SK-N-SH treated with all-trans-retinoic acid at 6 μM for 48 hours (cell line): Measurements from ENCODE around the gene MYH9.

ENCODE experiments used
- ATAC-seq: fragments of 200-7000 bp; cut with Tn5 transposase; 3 replicates; pipeline ENCODE4 v1.9.1; 2020; ENCODE audit warnings: mild to moderate bottlenecking, moderate library complexity
- ARNTL ChIP-seq: fragments of 450-650 bp; formaldehyde crosslinking; IDR thresholded peaks from 2 replicates; pipeline ENCODE4 v1.5.0; 2020; ENCODE audit warnings: low read depth, mild to moderate bottlenecking, moderate library complexity, borderline replicate concordance
- BACH2 ChIP-seq: fragments of 250-450 bp; sonication (Bioruptor Pico); IDR thresholded peaks from 2 replicates; pipeline ENCODE4 v1.9.0; 2021; ENCODE audit warnings: mild to moderate bottlenecking, borderline replicate concordance
- CREB5 ChIP-seq: fragments of 250-450 bp; sonication (Bioruptor Pico); IDR thresholded peaks from 2 replicates; pipeline ENCODE4 v1.5.1; 2020; ENCODE audit warnings: low read depth, mild to moderate bottlenecking, moderate library complexity
- CSRNP3 ChIP-seq: fragments of 250-450 bp; sonication (Bioruptor Pico); IDR thresholded peaks from 2 replicates; pipeline ENCODE4 v1.5.1; 2021; ENCODE audit warnings: mild to moderate bottlenecking, moderate library complexity
- ISL1 ChIP-seq: fragments of 250-450 bp; sonication (Bioruptor Pico); IDR thresholded peaks from 2 replicates; pipeline ENCODE4 v2.1.2; 2022; ENCODE audit warnings: mild to moderate bottlenecking, moderate library complexity
- OSR1 ChIP-seq: fragments of 250-450 bp; sonication (Bioruptor Pico); IDR thresholded peaks from 2 replicates; pipeline ENCODE4 v1.8.0; 2022; ENCODE audit warnings: moderate library complexity, mild to moderate bottlenecking, inconsistent platforms
- PATZ1 ChIP-seq: fragments of 250-450 bp; sonication (Bioruptor Pico); IDR thresholded peaks from 2 replicates; pipeline ENCODE4 v1.8.0; 2020; ENCODE audit warnings: mild to moderate bottlenecking, moderate library complexity, borderline replicate concordance
- RARB ChIP-seq: fragments of 250-450 bp; sonication (Bioruptor Pico); IDR thresholded peaks from 2 replicates; pipeline ENCODE4 v1.8.0; 2021; ENCODE audit warnings: mild to moderate bottlenecking, moderate library complexity
- TCF4 ChIP-seq: fragments of 250-450 bp; sonication (Bioruptor Pico); IDR thresholded peaks from 2 replicates; pipeline ENCODE4 v1.8.0; 2021; ENCODE audit warnings: mild to moderate bottlenecking, moderate library complexity, borderline replicate concordance
- TSHZ2 ChIP-seq: fragments of 250-450 bp; sonication (Bioruptor Pico); IDR thresholded peaks from 2 replicates; pipeline ENCODE4 v1.5.0; 2020; ENCODE audit warnings: mild to moderate bottlenecking, moderate library complexity
- ZC3H10 ChIP-seq: fragments of 250-450 bp; sonication (Bioruptor Pico); IDR thresholded peaks from 2 replicates; pipeline ENCODE4 v1.5.1; 2021; ENCODE audit warnings: mild to moderate bottlenecking, moderate library complexity
- ZFP30 ChIP-seq: fragments of 450-650 bp; formaldehyde crosslinking; IDR thresholded peaks from 2 replicates; pipeline ENCODE4 v1.5.0; 2022; ENCODE audit warnings: mild to moderate bottlenecking, moderate library complexity
- ZNF8 ChIP-seq: fragments of 450-650 bp; formaldehyde crosslinking; IDR thresholded peaks from 2 replicates; pipeline ENCODE4 v1.5.0; 2020; ENCODE audit warnings: mild to moderate bottlenecking, moderate library complexity
- TF ChIP-seq, protein P1 (sequence below): fragments of 250-450 bp; sonication (Bioruptor Pico); IDR thresholded peaks from 2 replicates; pipeline ENCODE4 v1.8.0; 2021; ENCODE audit warnings: low read depth, mild to moderate bottlenecking, moderate library complexity, borderline replicate concordance

The MYH9 gene

DNA sequence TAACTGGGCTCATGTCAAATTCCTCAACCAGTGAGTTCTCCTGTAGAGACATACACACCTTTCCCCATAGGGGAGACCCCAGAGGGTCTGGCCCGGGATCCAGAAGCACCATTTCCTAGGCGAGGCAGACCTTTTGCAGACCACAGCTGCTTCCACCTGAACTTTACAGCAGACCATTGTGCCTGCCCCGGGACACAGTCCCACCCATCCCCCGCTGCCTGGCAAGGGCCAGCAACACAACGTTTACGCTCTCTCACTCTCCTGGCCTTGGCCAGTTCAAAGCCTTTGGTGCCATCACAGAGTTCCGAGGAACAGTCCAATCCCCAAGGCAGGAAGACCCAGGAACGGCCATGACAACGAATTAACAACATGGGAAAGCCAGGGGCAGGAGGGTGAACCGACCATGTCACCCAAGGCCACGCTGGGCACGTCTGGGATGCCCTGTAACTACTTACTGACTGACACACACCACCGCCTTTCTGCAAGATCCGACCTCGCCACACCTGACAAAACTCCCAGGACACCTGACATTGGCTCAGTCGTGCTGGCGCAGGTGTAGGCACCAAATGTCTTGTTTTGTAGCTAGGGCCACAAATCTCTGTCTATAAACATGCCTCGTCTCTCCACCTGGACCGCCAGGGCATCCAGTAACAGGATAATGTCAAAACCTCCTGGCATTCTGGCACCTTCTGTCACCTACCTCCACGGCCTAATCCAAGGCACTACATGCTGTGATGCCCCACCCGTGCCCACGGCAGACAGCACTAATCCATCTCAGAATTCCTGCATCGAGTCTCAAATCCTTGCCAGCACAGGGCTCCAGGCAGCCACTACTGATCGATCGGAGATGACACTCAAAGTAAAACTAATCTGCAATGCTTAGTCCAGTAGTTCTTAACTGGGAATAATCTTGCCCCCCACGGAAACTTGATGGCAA is 51.3 kb downstream of the MYH9 start:
- TF ChIP-seq PATZ1 (CRISPR knock-in tag) (no peak), CSRNP3 (CRISPR knock-in tag) (no peak), TCF4 (CRISPR knock-in tag) (no peak), TSHZ2 (CRISPR knock-in tag) (no peak)
- ATAC-seq: no peak

- ATAC-seq: peak; percentile 0; the same call in 1 of the 3 replicates
- TF ChIP-seq ZNF8 (CRISPR knock-in tag) (no peak), ISL1 (CRISPR knock-in tag) (no peak), OSR1 (CRISPR knock-in tag) (0 out of 2 replicates have a peak, but pooled peaks have one; percentile 11), ZC3H10 (CRISPR knock-in tag) (no peak), RARB (no peak), TSHZ2 (CRISPR knock-in tag) (no peak), TCF4 (CRISPR knock-in tag) (no peak)
- TF ChIP-seq, protein P1, sequence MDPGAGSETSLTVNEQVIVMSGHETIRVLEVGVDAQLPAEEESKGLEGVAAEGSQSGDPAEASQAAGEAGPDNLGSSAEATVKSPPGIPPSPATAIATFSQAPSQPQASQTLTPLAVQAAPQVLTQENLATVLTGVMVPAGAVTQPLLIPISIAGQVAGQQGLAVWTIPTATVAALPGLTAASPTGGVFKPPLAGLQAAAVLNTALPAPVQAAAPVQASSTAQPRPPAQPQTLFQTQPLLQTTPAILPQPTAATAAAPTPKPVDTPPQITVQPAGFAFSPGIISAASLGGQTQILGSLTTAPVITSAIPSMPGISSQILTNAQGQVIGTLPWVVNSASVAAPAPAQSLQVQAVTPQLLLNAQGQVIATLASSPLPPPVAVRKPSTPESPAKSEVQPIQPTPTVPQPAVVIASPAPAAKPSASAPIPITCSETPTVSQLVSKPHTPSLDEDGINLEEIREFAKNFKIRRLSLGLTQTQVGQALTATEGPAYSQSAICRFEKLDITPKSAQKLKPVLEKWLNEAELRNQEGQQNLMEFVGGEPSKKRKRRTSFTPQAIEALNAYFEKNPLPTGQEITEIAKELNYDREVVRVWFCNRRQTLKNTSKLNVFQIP (CRISPR knock-in tag): no peak
Measured at GRCh38 chr22:36335621-36336020, 52.1 kb downstream of the MYH9 start.

DNA sequence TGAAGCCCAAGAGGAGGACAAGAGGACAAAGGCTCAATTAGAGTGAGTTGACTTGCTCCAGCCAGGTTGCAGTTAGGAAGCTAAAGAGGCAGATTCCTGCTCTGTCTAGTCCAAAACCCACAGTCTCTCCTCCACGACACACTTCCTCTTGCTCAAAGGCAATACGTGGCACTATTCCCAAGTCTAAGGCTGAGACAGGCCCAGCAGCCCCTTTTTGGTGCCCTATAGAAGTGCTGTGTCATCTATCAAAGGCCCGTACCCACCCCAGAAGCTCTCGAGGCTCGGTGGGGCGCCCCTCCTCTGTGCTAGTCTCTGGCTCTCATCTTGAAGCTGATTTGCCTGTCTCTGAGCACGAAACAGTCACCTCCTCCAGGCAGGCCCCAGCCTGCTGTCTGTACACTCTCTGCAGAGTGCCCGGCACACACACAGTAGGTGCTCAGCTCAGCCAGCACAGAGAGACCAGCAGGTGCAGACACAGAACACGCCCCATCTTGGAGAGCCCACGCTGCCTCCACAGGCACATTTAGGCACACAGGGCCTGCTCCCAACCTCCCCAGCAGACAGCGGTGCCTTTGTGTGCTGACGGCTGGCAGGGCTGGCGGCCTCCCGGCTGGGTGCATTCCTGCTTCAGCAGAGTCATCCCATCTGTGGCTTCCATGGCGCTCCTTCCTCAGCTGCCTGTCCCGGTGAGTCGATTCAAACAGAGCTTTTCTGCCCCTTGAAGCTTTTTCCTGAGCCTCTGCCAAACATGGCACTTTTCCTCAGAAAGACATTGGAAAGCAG is 52.8 kb downstream of the MYH9 start:
- no peak for TF ChIP-seq ARNTL
- TF ChIP-seq ZNF8 (CRISPR knock-in tag): no peak
- ATAC-seq: peak; percentile 50

- ATAC-seq: no peak
- TF ChIP-seq PATZ1 (CRISPR knock-in tag) (no peak), CREB5 (CRISPR knock-in tag) (no peak), BACH2 (no peak), TCF4 (CRISPR knock-in tag) (no peak), OSR1 (CRISPR knock-in tag) (no peak), ZC3H10 (CRISPR knock-in tag) (no peak), ZFP30 (CRISPR knock-in tag) (no peak), RARB (no peak)
Measured at GRCh38 chr22:36334081-36334820, 53.5 kb downstream of the MYH9 start.
